PFSK-1 (cell line): Measurements from ENCODE around the gene ARHGAP25.

Experiments
- POLR2AphosphoS5 ChIP-seq: IDR thresholded peaks from 2 replicates; pipeline ENCODE4 v1.6.1; 2012; ENCODE audit warnings: low read depth, mild to moderate bottlenecking, control low read depth, low read length, moderate library complexity
- TAF1 ChIP-seq: IDR thresholded peaks from 2 replicates; pipeline ENCODE4 v1.6.1; 2012; ENCODE audit warnings: low read length, control low read depth, borderline replicate concordance; ENCODE audit not compliant: insufficient read depth
- TF ChIP-seq, protein P1 (sequence below), 2 experiments: IDR thresholded peaks; 2 replicates each; pipeline versions ENCODE4 v1.6.1 to v1.8.0; 2011 to 2012; ENCODE audit warnings: low read depth in 2 of 2, low read length in 2 of 2, control low read depth in 1 of 2, inconsistent platforms in 1 of 2, mild to moderate bottlenecking in 1 of 2, moderate library complexity in 1 of 2; ENCODE audit not compliant: insufficient read depth in 1 of 2

DNA sequence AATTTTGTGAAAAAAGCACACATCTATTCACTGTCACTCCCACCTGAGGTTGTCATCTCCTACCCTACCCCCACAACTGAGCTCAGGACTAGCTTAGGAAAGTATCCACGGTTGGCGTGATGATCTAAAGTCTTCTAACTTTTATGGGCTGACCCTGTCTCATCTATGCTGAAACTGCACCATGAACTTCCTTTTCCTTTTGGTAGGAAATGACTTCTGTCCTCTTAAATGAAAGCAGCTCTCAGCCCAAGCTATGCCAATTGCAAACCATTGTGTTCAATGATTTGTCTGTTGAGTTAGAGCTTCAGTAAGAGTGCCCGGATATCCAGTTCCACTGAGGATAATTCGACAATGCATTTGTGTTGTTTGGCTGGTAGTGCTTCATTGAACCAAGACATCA is 52.7 kb downstream of the ARHGAP25 start:
- no peak for TF ChIP-seq POLR2AphosphoS5
- TF ChIP-seq, protein P1, sequence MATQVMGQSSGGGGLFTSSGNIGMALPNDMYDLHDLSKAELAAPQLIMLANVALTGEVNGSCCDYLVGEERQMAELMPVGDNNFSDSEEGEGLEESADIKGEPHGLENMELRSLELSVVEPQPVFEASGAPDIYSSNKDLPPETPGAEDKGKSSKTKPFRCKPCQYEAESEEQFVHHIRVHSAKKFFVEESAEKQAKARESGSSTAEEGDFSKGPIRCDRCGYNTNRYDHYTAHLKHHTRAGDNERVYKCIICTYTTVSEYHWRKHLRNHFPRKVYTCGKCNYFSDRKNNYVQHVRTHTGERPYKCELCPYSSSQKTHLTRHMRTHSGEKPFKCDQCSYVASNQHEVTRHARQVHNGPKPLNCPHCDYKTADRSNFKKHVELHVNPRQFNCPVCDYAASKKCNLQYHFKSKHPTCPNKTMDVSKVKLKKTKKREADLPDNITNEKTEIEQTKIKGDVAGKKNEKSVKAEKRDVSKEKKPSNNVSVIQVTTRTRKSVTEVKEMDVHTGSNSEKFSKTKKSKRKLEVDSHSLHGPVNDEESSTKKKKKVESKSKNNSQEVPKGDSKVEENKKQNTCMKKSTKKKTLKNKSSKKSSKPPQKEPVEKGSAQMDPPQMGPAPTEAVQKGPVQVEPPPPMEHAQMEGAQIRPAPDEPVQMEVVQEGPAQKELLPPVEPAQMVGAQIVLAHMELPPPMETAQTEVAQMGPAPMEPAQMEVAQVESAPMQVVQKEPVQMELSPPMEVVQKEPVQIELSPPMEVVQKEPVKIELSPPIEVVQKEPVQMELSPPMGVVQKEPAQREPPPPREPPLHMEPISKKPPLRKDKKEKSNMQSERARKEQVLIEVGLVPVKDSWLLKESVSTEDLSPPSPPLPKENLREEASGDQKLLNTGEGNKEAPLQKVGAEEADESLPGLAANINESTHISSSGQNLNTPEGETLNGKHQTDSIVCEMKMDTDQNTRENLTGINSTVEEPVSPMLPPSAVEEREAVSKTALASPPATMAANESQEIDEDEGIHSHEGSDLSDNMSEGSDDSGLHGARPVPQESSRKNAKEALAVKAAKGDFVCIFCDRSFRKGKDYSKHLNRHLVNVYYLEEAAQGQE (IDR thresholded peaks at IDR 0.05; ENCODE audit: insufficient read depth in 1 of 2, low read depth in 2 of 2, low read length in 2 of 2): no peak
- TF ChIP-seq TAF1: no peak
